ENCODE measurements around the gene E2F3. TPM values are rescaled to one million over a fixed set of nuclear protein-coding genes. Genes with fewer than 3 reads are reported as not detected.

Gene E2F3
- total RNA-seq, 4 donors from 2014 or later = 5.4 to 7.1 (median 6.1) TPM

DNA sequence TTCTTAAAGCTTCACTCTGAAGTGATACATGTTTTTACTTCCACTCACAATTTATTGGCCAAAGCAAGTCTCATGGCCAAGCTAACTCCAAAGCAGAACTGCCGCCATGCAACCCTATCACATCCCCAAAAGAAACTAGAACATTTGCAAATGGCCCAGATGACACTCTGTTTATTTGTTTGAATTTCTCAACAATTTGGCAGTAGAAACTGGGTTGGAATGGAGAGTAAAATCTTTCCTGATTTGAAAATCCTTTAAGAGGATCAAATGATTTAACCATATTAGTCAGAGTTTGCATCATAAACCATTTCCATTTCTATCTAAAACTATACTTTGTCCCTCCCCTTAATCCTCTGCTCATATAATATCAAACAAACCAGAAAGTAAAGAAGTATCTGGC, 39.1 kb upstream of the E2F3 start:
- Histone ChIP-seq H3K27ac (no peak overlapping the region), H3K4me3 (no peak overlapping the region), H3K27me3 (no peaks in the 10 kb centered on the region), H3K9me3 (no peaks in the 10 kb centered on the region), H3K36me3 (no peaks in the 10 kb centered on the region), H3K4me1 (peaks cover 7 to 22% (median 10%) of the 10 kb centered on the region in 3 donors)
- 75 to 85% methylated on average over 1 of the region's 1 CpG for WGBS, 2 donors
- no peak for TF ChIP-seq POLR2A (IDR thresholded peaks at IDR 0.05)
- TF ChIP-seq, protein P1, sequence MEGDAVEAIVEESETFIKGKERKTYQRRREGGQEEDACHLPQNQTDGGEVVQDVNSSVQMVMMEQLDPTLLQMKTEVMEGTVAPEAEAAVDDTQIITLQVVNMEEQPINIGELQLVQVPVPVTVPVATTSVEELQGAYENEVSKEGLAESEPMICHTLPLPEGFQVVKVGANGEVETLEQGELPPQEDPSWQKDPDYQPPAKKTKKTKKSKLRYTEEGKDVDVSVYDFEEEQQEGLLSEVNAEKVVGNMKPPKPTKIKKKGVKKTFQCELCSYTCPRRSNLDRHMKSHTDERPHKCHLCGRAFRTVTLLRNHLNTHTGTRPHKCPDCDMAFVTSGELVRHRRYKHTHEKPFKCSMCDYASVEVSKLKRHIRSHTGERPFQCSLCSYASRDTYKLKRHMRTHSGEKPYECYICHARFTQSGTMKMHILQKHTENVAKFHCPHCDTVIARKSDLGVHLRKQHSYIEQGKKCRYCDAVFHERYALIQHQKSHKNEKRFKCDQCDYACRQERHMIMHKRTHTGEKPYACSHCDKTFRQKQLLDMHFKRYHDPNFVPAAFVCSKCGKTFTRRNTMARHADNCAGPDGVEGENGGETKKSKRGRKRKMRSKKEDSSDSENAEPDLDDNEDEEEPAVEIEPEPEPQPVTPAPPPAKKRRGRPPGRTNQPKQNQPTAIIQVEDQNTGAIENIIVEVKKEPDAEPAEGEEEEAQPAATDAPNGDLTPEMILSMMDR (IDR thresholded peaks at IDR 0.05) = no peak
- no peak for DNase-seq
- intact Hi-C loops (cut with DNase I) = no loop called here

DNA sequence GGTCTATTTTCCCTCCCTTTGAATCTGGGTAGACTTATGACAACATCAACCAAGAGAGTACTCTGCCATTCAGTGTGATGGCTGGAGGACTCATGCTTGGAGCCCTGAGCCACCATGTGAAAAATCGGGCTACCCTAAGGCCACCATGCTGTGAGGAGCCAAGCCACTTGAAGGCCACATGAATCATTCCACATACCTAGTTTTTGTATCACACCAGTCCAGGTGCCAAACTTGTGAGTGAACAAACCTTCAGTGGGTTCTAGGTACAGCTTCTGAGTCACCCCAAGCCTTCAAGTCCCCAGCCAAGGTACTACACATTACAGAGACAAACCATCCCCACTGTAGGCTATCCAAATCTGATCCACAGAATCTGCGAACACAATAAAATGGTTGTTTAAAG, 37.4 kb upstream of the E2F3 start:
- WGBS, 2 donors = 100% methylated on average over 1 to 2 of the region's 2 CpGs
- H3K27me3 ChIP-seq = no peaks in the 10 kb centered on the region
- no peak overlapping the region for H3K4me3 ChIP-seq
- H3K36me3 ChIP-seq = no peaks in the 10 kb centered on the region
- no peak overlapping the region for H3K27ac ChIP-seq
- peaks cover 7 to 30% (median 10%) of the 10 kb centered on the region in 3 donors for H3K4me1 ChIP-seq
- intact Hi-C loops (cut with DNase I) = no loop called here
- H3K9me3 ChIP-seq = no peaks in the 10 kb centered on the region
- no peak for DNase-seq
- TF ChIP-seq, protein P1 (IDR thresholded peaks at IDR 0.05) = no peak
- no peak for TF ChIP-seq POLR2A (IDR thresholded peaks at IDR 0.05)

DNA sequence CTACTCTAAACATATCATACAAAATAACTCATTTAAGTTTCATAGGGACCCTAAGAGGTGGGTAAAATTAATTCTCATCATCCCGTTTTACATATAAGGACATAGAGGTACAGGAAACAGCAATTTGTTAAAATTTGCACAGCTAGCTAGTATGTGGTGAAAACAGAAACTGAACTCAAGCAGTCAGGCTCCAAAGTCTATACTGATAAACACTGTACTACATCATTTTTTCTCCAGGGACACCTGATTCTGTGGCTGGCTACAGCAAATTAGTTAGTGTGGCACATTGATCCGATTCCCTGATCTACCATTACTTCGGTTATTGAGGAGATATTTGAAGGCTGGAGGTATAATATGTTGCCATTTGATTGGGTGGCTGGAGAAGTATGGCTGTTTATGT, 36.2 kb upstream of the E2F3 start:
- H3K27me3 ChIP-seq = no peaks in the 10 kb centered on the region
- no peaks in the 10 kb centered on the region for H3K36me3 ChIP-seq
- intact Hi-C loops (cut with DNase I) = no loop called here
- no peak for DNase-seq
- 67 to 75% methylated on average over 3 of the region's 3 CpGs for WGBS, 2 donors
- no peak overlapping the region for H3K4me3 ChIP-seq
- H3K27ac ChIP-seq = no peak overlapping the region
- TF ChIP-seq, protein P1 (IDR thresholded peaks at IDR 0.05) = no peak
- no peak for TF ChIP-seq POLR2A (IDR thresholded peaks at IDR 0.05)
- H3K4me1 ChIP-seq = peaks cover 7 to 30% (median 10%) of the 10 kb centered on the region in 3 donors
- no peaks in the 10 kb centered on the region for H3K9me3 ChIP-seq

DNA sequence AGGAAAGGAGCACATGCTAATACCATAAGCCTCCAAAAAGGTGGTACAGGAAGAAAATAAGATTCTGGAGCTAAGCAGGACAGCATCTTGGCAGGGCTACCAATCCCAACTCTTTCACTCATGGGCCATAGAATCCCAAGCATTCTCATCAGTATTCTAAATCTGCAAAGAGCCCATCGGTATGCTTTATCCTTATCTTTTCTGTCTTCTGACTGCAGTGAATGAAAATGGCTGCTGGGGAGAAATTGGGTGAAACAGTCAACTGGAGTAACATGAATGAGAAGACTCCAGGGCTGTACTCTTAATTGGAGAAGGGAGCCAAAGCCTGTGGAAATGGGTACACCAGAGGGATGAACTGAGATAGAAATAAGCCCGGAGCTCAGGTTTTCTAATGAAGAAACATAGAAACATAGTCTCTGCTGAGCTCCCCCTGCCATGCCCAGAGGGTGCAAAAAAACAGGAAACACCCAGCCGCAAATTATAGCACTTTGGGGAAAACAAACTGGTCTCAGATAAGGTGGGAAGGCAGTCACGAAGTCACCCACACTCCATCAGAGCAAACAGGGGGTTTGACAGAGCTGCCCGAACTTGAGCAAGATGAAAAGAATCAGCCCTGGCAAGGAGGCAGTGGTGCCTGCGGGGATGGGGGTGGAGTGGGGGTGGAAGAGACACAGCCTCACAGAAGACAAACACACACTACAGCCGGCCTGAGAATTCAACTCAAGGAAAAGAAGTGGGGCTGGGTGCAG, 35.4 kb upstream of the E2F3 start:
- intact Hi-C loops (cut with DNase I) = no loop called here
- DNase-seq = no peak
- no peak for TF ChIP-seq POLR2A (IDR thresholded peaks at IDR 0.05)
- TF ChIP-seq, protein P1 (IDR thresholded peaks at IDR 0.05) = no peak
- Histone ChIP-seq H3K4me1 (peaks cover 7 to 30% (median 10%) of the 10 kb centered on the region in 3 donors), H3K27me3 (no peaks in the 10 kb centered on the region), H3K9me3 (no peaks in the 10 kb centered on the region), H3K36me3 (no peaks in the 10 kb centered on the region), H3K27ac (no peak overlapping the region), H3K4me3 (no peak overlapping the region)
- WGBS, 2 donors = 5 to 16% methylated on average over 7 of the region's 7 CpGs

DNA sequence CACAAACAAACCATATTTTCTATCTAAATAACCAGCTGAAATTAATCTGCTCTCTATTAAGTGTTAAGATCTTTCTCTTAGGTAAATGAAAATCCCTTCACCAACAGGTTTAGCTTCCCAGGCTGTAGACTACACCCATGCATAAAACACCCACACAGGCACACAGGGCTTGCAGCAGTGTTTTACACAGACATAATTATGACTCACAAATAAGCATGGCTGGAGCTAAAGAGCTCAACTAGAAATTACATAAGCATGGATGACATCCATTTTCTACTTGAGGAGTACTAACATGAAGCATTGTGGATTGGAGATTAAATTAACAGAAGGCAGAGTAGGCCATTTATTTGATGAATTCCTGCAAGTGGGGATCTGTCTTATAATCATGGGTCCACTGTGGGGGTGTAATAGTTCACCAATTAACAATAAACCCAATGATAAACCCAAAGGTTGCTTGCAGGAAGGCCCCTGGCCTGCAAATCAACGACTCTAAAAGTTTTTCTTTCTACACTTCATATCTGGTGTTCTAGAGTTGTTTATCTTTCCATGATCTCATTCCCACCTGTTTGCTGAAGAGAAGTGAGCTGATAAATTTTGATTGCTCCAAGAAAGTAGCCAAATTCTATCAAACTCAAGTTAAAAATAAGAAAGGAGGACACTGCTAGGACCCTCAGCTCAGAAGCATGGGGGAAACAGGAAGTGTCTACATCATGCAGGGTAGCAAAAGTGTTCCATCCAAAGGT, 33.8 kb upstream of the E2F3 start:
- H3K27ac ChIP-seq = peak overlapping the region in 3 of 4 donors; percentile 40 to 74 (median 53)
- no peak for DNase-seq
- 44 to 45% methylated on average over 1 of the region's 1 CpG for WGBS, 2 donors
- H3K9me3 ChIP-seq = no peaks in the 10 kb centered on the region
- no peaks in the 10 kb centered on the region for H3K36me3 ChIP-seq
- no peak overlapping the region for H3K4me3 ChIP-seq
- H3K27me3 ChIP-seq = no peaks in the 10 kb centered on the region
- TF ChIP-seq, protein P1 (IDR thresholded peaks at IDR 0.05) = no peak
- no peak for TF ChIP-seq POLR2A (IDR thresholded peaks at IDR 0.05)
- peaks cover 7 to 30% (median 7%) of the 10 kb centered on the region in 3 donors for H3K4me1 ChIP-seq
- intact Hi-C loops (cut with DNase I) = no loop called here
